Muscle layer of colon (tissue), 2 donors: ENCODE measurements around the gene CTSF.
"Not testable (repeated sequence)": the region's sequence is repeated elsewhere in the genome, so short reads cannot be mapped to it uniquely, and the experiment has no call there.

ENCODE experiments used
- H3K27ac ChIP-seq: one replicate; pipeline ENCODE4 v1.7.0; 2013; ENCODE audit warnings: low read depth, mild to moderate bottlenecking, low read length, moderate library complexity
- H3K27me3 ChIP-seq, 2 donors: one replicate each; pipeline ENCODE4 v1.7.0; 2013; ENCODE audit warnings: low read length in 2 of 2, mild to moderate bottlenecking in 2 of 2; ENCODE audit not compliant: insufficient read depth in 2 of 2, control insufficient read depth in 1 of 2
- H3K36me3 ChIP-seq: one replicate; pipeline ENCODE4 v1.7.0; 2013; ENCODE audit warnings: mild to moderate bottlenecking, low read length; ENCODE audit not compliant: insufficient read depth
- H3K4me1 ChIP-seq: one replicate; pipeline ENCODE4 v1.7.0; 2013; ENCODE audit warnings: mild to moderate bottlenecking, low read length; ENCODE audit not compliant: insufficient read depth
- H3K4me3 ChIP-seq, 2 donors: one replicate each; pipeline ENCODE4 v1.7.0; 2013; ENCODE audit warnings: low read length in 2 of 2, low read depth in 1 of 2, mild to moderate bottlenecking in 1 of 2, moderate library complexity in 1 of 2
- H3K9ac ChIP-seq: one replicate; pipeline ENCODE4 v1.7.0; 2013; ENCODE audit warnings: low read length
- H3K9me3 ChIP-seq: one replicate; pipeline ENCODE4 v1.7.0; 2013; ENCODE audit warnings: mild to moderate bottlenecking, low read length
- donor health status: abdominal sarcoma.
- donor health status: Adenocarcinoma of cecum.

CTSF gene

GRCh38 chr11:66585447-66585846 is 17.0 kb upstream of the CTSF start:
- H3K36me3 ChIP-seq, H3K4me1 ChIP-seq, H3K27me3 ChIP-seq, H3K27ac ChIP-seq, H3K4me3 ChIP-seq, H3K9me3 ChIP-seq, H3K9ac ChIP-seq: not testable (repeated sequence)

DNA sequence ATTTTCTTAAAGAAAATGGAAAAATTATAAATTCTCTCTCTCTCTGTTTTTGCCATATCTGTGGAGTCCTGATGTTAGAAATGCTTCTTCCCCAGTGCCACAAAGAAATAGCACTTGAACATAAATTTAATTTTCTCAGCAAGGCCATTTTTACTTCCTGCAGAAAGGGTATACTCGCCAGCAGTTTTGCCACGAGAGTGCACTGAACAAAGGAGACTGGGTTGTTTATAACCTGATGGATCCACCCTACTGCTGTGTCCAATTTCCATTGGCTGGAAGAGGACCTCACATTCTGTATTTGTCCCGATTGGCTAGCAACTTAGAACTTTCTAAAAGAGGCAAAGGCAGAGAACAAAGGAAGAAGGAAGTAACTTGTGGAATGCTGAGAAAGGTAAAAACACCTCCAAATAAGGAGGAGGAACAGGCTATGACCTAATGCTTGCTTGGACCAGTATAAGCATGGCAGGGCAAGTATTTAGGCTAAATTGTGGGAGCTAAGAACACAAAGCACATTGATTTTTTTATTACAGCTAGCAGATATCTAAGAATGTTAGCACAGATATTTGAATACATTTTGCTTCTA is 14.2 kb upstream of the CTSF start:
- H3K27ac ChIP-seq, H3K4me1 ChIP-seq, H3K36me3 ChIP-seq, H3K9ac ChIP-seq, H3K27me3 ChIP-seq, H3K9me3 ChIP-seq, H3K4me3 ChIP-seq: not testable (repeated sequence)

GRCh38 chr11:66581261-66581660 is 12.9 kb upstream of the CTSF start:
- Histone ChIP-seq H3K9me3 (no peaks in the 10 kb centered on the region), H3K27ac (no peak overlapping the region), H3K27me3 (no peaks in the 10 kb centered on the region), H3K9ac (no peak overlapping the region), H3K4me1 (peaks cover 5% of the 10 kb centered on the region), H3K4me3 (no peak overlapping the region), H3K36me3 (no peaks in the 10 kb centered on the region)

DNA sequence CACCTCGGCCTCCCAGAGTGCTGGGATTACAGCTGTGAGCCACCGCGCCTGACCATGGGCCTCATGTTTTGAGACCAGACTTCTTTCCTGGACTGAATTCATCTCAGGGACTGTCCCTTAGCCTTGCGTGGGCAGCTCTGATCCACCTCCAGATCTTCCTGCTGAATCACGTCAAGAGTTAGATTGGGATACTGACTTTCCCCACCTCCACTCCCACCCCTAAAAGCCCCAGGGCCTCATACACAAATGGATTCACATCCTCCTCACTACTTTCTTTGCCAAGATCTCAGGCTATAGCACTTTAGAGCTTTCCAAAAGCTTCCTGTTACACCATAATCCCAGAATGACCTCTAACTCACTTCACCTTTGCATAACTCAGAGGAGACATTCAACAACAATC is 12.4 kb upstream of the CTSF start:
- Histone ChIP-seq H3K9ac (no peak overlapping the region), H3K36me3 (no peaks in the 10 kb centered on the region), H3K4me1 (peaks cover 5% of the 10 kb centered on the region), H3K9me3 (no peaks in the 10 kb centered on the region), H3K27me3 (no peaks in the 10 kb centered on the region), H3K4me3 (no peak overlapping the region), H3K27ac (no peak overlapping the region)

DNA sequence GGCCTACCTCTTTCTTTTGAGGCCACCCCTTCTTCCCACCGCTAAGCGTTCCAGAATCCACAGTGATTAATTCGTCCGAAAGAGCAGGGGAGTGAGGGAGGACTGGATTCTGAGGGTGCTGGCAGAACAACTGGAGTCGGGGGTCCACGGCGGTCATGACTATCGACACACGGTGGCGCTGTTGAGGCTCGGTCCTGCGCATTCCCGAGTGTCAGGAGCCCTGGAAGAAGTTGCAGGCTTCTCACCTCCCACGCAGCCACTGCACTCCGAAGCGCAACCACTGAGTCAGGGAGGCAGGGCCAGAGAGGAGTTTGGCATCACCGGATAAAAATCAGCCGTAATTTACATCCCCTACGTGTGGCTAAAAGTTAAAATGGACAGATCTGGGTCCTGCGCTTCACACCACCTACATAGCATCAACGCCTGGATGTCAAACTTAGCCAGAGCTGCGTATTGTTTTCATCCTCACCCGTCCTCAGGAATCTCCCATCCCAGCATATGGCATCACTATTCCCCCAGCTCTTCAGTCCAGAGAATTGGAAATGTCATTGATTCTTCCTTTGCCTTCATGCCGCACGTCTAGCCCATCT is 10.7 kb upstream of the CTSF start:
- H3K9ac ChIP-seq: no peak overlapping the region
- H3K36me3 ChIP-seq: no peaks in the 10 kb centered on the region
- no peak overlapping the region for H3K4me3 ChIP-seq
- no peaks in the 10 kb centered on the region for H3K27me3 ChIP-seq
- no peak overlapping the region for H3K27ac ChIP-seq
- no peaks in the 10 kb centered on the region for H3K9me3 ChIP-seq
- H3K4me1 ChIP-seq: peaks cover 5% of the 10 kb centered on the region

DNA sequence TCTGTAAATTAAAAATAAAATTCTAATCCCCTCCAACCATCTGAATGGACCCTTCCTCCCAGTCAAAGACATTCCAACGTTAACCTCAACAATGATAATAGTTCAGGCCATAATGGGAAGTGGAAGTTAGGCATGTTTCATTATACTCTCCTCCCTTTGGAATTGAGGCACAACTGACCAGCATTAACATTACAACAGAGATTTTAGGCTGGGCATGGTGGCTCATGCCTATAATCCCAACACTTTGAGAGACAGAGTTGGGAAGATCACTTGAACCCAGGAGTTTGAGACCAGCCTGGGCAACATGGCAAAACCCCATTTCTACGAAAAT is 2.4 kb upstream of the CTSF start:
- H3K27me3 ChIP-seq: no peaks in the 10 kb centered on the region
- H3K36me3 ChIP-seq: no peaks in the 10 kb centered on the region
- H3K9ac ChIP-seq: no peak overlapping the region
- peaks cover 14% of the 10 kb centered on the region for H3K4me1 ChIP-seq
- H3K4me3 ChIP-seq: no peak overlapping the region
- no peak overlapping the region for H3K27ac ChIP-seq
- no peaks in the 10 kb centered on the region for H3K9me3 ChIP-seq

DNA sequence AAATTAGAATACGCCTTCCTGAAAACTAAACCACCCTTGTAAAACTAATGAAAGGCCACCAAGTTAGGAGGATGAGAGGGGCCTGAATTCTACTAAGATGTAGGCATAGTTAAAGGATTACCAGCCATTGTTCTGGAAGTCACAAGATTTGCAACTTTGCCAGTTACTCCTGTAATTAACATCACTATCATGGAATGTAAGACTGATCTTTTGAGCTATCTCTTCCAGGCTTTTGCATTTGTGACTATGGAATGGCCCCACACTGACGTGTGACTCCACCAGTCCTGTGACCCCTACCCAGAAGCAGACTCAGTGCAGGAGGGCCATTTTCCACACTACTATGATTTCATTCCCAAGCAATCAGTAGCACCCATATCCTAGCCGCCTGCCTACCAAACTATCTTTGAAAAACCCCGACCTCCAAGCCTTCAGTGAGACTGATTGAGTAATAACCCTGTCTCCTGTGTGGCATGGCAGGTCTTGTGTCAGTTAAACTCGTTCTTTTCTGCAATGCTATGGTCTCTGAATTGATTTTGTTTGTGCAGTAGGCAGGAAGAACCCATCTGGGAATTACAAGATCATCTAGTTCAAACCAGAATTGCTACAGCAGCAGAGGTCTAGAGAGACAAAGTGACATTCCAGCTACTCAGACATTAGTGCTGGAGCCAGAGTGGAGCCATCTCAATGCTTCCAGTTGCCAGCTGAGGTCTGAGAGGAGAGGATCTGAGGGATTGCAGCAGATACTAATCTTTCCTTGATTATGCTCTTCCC is 1.9 kb upstream of the CTSF start:
- Histone ChIP-seq H3K4me3 (no peak overlapping the region), H3K9me3 (no peaks in the 10 kb centered on the region), H3K4me1 (peaks cover 14% of the 10 kb centered on the region), H3K9ac (no peak overlapping the region), H3K27me3 (no peaks in the 10 kb centered on the region), H3K27ac (no peak overlapping the region), H3K36me3 (peaks cover 4% of the 10 kb centered on the region)

DNA sequence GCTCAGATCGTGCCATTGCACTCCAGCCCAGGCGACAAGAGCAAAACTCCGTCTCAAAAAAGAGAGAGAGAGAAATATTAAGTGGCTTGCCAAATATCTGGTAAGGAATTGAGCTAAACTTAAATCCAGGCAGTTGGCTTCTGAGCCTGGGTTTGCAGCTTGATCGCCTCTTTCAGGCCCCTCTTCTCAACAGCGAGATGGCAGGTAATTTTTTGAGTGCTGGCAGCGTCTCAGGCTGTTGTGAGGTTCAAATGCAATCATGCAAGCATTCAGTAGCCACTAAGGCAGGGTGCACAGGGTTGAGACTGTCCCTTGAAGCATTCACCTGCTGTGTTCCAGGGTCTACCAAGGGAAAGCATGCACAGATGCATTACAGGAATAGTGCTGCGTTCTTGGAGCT is 670 bp upstream of the CTSF start:
- peak overlapping the region in 1 of 2 donors; percentile 70 for H3K4me3 ChIP-seq
- no peaks in the 10 kb centered on the region for H3K27me3 ChIP-seq
- no peak overlapping the region for H3K9ac ChIP-seq
- H3K27ac ChIP-seq: no peak overlapping the region
- H3K9me3 ChIP-seq: no peaks in the 10 kb centered on the region
- peaks cover 4% of the 10 kb centered on the region for H3K36me3 ChIP-seq
- peaks cover 14% of the 10 kb centered on the region for H3K4me1 ChIP-seq

- no peak overlapping the region for H3K9ac ChIP-seq
- H3K4me3 ChIP-seq: peak overlapping the region; percentile 38 to 70
- H3K9me3 ChIP-seq: no peaks in the 10 kb centered on the region
- peaks cover 14% of the 10 kb centered on the region for H3K4me1 ChIP-seq
- H3K27me3 ChIP-seq: no peaks in the 10 kb centered on the region
- no peak overlapping the region for H3K27ac ChIP-seq
- H3K36me3 ChIP-seq: peaks cover 4% of the 10 kb centered on the region
Observed at GRCh38 chr11:66567787-66568123, 651 bp downstream of the CTSF start.

DNA sequence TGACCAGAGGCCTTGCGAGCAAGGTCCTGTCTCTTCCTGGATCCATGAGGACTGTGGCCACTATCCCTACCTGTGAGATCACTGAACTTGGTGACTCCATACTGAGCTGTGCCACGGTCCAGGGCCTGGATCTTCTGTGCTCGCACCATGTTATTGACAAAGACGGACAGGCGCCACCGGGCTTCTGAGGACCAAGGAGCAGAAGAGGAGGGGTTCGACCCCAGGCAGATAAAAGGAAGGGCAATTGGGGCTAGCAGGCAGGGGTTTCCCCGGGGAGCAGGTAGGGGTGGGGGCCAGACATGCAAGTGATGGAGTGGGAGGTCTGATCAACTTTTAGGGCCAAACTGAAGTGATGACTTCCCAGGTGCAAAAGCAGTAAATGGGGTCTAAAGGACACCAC is 2.2 kb downstream of the CTSF start:
- Histone ChIP-seq H3K27me3 (no peaks in the 10 kb centered on the region), H3K9ac (no peak overlapping the region), H3K4me3 (no peak overlapping the region), H3K27ac (no peak overlapping the region), H3K9me3 (no peaks in the 10 kb centered on the region), H3K36me3 (peaks cover 4% of the 10 kb centered on the region), H3K4me1 (peaks cover 14% of the 10 kb centered on the region)

GRCh38 chr11:66564984-66565383 is 3.4 kb downstream of the CTSF start:
- Histone ChIP-seq H3K36me3 (peaks cover 4% of the 10 kb centered on the region), H3K9ac (no peak overlapping the region), H3K27me3 (no peaks in the 10 kb centered on the region), H3K4me1 (peaks cover 14% of the 10 kb centered on the region), H3K27ac (no peak overlapping the region), H3K4me3 (no peak overlapping the region), H3K9me3 (no peaks in the 10 kb centered on the region)

GRCh38 chr11:66564538-66564937 is 3.9 kb downstream of the CTSF start:
- no peak overlapping the region for H3K27ac ChIP-seq
- H3K36me3 ChIP-seq: peaks cover 4% of the 10 kb centered on the region
- H3K4me1 ChIP-seq: peaks cover 14% of the 10 kb centered on the region
- no peak overlapping the region for H3K9ac ChIP-seq
- H3K4me3 ChIP-seq: no peak overlapping the region
- no peaks in the 10 kb centered on the region for H3K27me3 ChIP-seq
- H3K9me3 ChIP-seq: no peaks in the 10 kb centered on the region
